ENCODE measurements around the gene MAPKAP1.
A peak's percentile ranks its signal among the peaks of the same experiment; 100 is the strongest.

Gene MAPKAP1

DNA sequence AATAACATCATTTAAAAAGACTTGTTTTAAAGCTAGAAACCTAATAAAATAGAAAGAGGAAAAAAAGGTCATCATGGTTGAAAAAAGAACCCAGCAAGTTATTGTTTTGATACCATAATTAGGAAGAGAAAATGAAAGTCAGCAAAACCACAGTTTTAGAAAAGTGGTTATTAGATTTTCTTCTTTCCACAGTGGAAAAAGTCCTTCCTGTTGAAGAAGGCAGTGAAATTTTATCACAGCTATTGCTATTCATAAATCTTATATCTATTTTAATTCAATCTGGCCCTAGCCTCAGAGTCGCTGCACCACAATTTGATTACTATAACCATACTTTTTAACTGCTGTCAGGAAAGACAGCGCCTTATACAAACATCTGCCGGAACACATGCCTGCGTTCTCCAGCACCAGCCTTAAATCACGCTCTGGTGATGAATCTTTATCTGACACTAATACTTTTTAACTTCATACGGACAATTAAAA is 60.3 kb downstream of the MAPKAP1 start:
- DNase-seq (ENCODE audit: extremely low read depth in 1 of 2, low read depth in 1 of 2) = no peak

GRCh38 chr9:125646217-125646616 is 60.8 kb downstream of the MAPKAP1 start:
- no peak for DNase-seq (ENCODE audit: extremely low read depth in 1 of 2, low read depth in 1 of 2)

- DNase-seq (ENCODE audit: extremely low read depth in 1 of 2, low read depth in 1 of 2) = no peak
Observed at GRCh38 chr9:125644819-125645507, 62.0 kb downstream of the MAPKAP1 start.

GRCh38 chr9:125642311-125642710 is 64.7 kb downstream of the MAPKAP1 start:
- DNase-seq (ENCODE audit: extremely low read depth in 1 of 2, low read depth in 1 of 2) = no peak

GRCh38 chr9:125639057-125639456 is 68.0 kb downstream of the MAPKAP1 start:
- DNase-seq (ENCODE audit: extremely low read depth in 1 of 2, low read depth in 1 of 2) = no peak

GRCh38 chr9:125638239-125639045 is 68.6 kb downstream of the MAPKAP1 start:
- DNase-seq (ENCODE audit: extremely low read depth in 1 of 2, low read depth in 1 of 2) = no peak

DNA sequence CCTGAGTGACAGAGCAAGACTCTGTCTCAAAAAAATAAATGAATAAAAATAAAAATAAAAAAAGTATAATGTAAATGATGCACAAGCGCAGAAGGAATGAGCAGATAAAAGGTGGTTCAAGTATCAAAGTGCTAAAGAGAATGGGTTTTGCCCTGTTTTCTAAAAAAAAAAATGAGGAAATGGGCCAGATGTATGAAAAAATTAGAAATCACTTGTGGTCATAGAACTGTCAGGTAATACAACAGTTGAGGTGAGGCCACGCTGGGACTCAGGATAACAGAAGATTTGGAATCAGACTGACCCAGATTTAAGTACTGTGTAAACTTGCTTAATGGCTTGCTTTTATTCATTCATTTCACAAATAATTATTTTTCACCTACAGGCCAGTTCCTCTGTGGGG is 69.8 kb downstream of the MAPKAP1 start:
- DNase-seq (ENCODE audit: extremely low read depth in 1 of 2, low read depth in 1 of 2) = no peak

DNA sequence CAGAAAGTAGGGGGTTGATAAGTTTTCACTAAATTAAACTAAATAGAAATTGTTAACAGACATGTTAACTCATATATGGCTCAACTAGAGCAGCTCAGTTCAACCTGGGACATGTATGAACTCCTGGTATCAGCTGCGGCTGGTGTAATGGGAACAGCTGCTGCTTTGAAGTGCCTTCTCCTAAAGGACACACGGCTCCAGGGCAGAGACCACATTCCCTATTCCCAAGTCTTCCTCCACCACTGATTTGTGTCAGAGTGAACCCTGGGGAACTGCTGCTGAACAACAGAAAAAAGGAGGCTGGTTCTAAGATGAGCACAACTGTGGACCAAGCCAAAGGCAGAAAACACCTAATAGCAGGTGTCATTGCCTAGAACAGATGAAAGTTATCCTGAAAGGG is 71.1 kb downstream of the MAPKAP1 start:
- no peak for DNase-seq (ENCODE audit: extremely low read depth in 1 of 2, low read depth in 1 of 2)

DNA sequence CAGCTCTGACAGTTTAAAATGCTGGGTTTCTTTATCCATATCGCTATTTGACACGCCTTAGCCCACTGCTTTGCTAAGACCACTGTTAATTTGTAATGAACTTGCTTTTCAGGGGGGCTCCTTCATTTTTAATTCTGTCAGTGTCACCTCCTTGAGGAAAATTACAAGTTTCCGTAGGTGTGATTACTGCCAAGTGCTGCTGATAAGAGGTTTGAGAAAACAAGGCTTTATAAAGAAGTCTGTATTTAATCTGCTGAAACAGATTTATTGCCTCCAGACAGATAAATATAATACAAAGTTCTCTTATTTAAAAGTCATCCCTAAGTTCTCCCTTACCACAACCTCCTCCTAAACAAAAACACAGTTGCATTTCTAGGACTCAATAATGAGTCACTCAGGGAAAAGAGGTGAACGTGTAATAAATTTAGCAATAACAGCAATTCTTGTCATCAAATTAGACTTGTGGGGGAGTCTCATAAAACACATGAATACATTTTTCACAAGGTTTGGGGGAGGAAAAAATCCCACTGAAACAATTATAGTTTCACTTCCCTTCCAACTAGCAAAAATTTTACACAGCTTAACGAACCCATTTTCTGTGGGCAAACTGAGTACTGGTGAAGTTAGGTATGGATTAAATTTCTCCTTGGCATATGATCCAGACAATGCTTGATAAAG is 72.8 kb downstream of the MAPKAP1 start:
- no peak for DNase-seq (ENCODE audit: extremely low read depth in 1 of 2, low read depth in 1 of 2)

DNA sequence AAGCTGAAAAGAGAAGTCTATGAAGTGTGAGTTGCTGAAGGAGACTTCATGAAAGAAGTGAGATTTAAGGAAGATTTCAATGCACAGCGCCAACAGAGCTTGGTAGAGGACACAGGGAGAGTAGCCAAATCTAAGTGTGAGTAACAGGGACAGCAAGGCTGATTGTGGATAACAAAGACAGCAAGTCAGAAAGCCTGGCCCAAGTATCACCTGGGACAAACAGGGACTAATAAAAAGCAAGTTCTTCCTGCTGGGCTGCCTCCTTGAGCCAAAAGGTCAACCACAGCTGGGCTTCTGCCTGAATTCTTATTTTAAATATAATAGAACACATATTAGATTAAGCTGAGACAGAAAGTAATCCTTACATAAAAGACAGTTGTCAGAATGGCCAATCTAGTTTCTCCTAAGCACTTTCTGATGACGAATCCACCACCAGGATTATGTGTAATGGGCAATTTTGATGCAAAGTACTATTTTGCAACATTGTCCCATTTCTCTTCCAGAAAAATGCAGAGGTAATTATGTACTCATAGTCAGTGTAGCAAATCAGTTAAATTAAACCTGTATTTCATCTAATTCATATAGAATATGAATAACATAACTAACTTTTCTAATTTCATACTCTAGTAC is 73.8 kb downstream of the MAPKAP1 start:
- no peak for DNase-seq (ENCODE audit: extremely low read depth in 1 of 2, low read depth in 1 of 2)

GRCh38 chr9:125632321-125633115 is 74.5 kb downstream of the MAPKAP1 start:
- peak in 1 of 2 donors; percentile 59 for DNase-seq (ENCODE audit: extremely low read depth in 1 of 2, low read depth in 1 of 2)

DNA sequence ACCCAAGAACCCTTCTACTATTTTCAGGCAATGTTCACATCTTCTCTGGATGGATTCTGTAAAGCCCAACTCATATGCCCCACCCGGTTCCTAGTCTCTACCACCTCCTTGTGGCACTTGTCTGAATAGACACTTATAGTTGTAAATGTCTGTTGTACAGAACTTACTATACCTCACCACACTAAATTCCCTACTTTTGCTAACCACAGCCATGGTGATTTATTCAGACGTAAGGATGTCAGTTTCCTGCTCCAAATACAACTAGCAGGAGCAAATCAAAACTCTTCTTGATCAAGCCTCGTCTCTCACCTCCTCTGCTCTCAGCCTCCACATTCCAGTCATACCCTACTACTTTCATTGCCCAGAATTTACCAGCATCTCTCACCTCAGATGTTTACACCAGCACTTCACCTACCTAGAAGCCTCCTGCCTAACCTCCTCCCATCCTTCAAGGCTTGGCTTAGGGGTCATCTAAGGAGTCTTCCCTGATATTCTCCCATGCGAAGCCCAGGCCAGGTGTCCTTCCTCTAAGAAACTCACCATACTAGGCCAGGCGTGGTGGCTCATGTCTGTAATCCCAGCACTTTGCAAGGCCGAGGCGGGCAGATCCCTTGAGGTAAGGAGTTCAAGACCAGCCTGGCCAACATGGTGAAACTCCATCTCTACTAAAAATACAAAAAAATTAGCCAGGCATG is 75.5 kb downstream of the MAPKAP1 start:
- no peak for DNase-seq (ENCODE audit: extremely low read depth in 1 of 2, low read depth in 1 of 2)

DNA sequence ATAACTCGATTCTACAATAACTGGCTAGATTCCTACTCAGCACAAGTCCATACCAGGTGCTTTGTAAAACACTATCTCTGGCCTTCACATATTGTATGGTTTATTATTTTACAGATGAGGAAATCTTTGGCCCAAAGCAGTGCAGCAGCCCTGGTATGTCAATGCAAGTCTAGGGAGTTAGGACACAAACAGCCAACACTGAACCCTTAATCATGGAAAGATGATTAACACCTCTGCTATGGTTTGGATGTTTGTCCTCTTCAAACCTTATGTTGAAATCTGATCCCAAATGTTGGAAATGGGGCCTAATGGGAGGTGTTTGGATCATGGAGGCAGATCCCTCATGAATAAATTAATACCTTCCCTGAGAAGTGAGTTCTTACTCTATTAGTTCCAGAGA is 76.6 kb downstream of the MAPKAP1 start:
- no peak for DNase-seq (ENCODE audit: extremely low read depth in 1 of 2, low read depth in 1 of 2)

DNA sequence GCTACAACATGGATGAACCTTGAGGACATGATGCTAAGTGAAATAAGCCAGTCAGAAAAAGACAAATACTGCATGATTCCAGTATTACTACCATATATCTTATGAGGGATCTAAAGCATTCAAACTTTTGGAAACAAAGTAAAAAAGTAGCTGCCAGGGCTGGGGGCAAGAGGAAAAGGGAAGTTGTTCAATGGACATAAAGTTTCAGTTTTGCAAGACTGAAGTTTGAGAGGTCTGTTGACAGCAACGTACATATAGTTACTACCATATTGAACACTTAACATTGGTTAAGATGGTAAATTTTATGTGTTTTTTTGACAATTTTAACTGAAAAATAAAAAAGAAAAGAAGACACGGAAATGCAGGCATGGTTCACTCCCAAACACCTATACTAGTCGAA is 77.6 kb downstream of the MAPKAP1 start:
- DNase-seq (ENCODE audit: extremely low read depth in 1 of 2, low read depth in 1 of 2) = no peak

- no peak for DNase-seq (ENCODE audit: extremely low read depth in 1 of 2, low read depth in 1 of 2)
Observed at GRCh38 chr9:125626187-125626586, 80.8 kb downstream of the MAPKAP1 start.

GRCh38 chr9:125621170-125621569 is 85.8 kb downstream of the MAPKAP1 start:
- DNase-seq (ENCODE audit: extremely low read depth in 1 of 2, low read depth in 1 of 2) = no peak

GRCh38 chr9:125620216-125620615 is 86.8 kb downstream of the MAPKAP1 start:
- no peak for DNase-seq (ENCODE audit: extremely low read depth in 1 of 2, low read depth in 1 of 2)

GRCh38 chr9:125617087-125617486 is 89.9 kb downstream of the MAPKAP1 start:
- no peak for DNase-seq (ENCODE audit: extremely low read depth in 1 of 2, low read depth in 1 of 2)

- DNase-seq (ENCODE audit: extremely low read depth in 1 of 2, low read depth in 1 of 2) = no peak
Observed at GRCh38 chr9:125613141-125613540, 93.9 kb downstream of the MAPKAP1 start.

- no peak for DNase-seq (ENCODE audit: extremely low read depth in 1 of 2, low read depth in 1 of 2)
Observed at GRCh38 chr9:125612616-125613015, 94.4 kb downstream of the MAPKAP1 start.
